22Rv1 (cell line): ENCODE measurements around the gene CTR9.

Source experiments
- ZFX ChIP-seq: fragments of 450-650 bp; IDR thresholded peaks from 2 replicates; pipeline ENCODE4 v1.6.1; 2017; ENCODE audit warnings: antibody characterized with exemption, borderline replicate concordance
- TF ChIP-seq, protein P1 (sequence below): fragments of 450-650 bp; IDR thresholded peaks from 2 replicates; pipeline ENCODE4 v1.5.1; 2017; ENCODE audit warnings: mild to moderate bottlenecking

DNA sequence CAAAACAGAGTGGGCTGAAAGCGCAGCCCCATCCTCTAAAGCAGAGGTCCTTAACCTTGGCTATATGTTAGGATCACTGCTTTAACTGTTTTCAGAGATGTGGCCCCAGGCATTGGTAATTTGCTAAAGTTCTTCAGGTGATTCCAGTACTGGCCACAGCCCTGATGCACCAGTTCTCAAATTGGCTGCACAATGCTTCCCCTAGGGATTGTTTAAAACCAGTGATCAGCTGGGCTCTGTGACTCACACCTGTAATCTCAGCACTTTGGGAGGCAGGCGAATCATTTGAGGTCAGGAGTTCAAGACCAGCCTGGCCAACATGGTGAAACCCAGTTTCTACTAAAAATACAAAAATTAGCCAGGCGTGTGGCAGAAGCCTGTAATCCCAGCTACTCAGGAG is 49.1 kb upstream of the CTR9 start:
- TF ChIP-seq, protein P1, sequence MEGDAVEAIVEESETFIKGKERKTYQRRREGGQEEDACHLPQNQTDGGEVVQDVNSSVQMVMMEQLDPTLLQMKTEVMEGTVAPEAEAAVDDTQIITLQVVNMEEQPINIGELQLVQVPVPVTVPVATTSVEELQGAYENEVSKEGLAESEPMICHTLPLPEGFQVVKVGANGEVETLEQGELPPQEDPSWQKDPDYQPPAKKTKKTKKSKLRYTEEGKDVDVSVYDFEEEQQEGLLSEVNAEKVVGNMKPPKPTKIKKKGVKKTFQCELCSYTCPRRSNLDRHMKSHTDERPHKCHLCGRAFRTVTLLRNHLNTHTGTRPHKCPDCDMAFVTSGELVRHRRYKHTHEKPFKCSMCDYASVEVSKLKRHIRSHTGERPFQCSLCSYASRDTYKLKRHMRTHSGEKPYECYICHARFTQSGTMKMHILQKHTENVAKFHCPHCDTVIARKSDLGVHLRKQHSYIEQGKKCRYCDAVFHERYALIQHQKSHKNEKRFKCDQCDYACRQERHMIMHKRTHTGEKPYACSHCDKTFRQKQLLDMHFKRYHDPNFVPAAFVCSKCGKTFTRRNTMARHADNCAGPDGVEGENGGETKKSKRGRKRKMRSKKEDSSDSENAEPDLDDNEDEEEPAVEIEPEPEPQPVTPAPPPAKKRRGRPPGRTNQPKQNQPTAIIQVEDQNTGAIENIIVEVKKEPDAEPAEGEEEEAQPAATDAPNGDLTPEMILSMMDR, result no peak
- TF ChIP-seq ZFX, result no peak
